GM19467 (cell line): Measurements from ENCODE around the gene SSNA1.

Experiments
- ATAC-seq: cut with Tn5 transposase; IDR thresholded peaks from one replicate; pipeline ENCODE4 v1.9.1; 2021; ENCODE audit warnings: mild to moderate bottlenecking, moderate library complexity; ENCODE audit not compliant: unreplicated experiment

SSNA1 gene

DNA sequence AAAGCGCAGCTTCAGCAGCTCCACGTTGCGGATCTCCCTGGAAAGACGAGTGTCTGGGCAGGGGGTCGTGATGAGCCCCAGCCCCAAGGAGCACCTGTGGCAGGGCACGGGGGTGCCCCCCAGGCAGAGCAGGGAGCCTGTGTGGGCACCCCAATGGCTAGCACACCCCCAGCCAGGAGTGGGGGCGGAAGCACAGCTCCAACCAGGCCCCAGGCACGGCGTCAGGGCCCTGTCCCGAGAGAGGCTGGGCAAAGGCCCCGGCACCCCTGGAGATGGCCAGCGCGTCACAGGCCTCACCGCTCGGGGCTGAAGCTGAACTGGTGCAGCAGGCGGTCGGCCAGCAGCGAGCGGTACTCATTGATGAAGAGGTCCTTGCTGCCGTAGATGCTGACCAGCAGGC lies 8.0 kb upstream of the SSNA1 start:
- no peak for ATAC-seq

DNA sequence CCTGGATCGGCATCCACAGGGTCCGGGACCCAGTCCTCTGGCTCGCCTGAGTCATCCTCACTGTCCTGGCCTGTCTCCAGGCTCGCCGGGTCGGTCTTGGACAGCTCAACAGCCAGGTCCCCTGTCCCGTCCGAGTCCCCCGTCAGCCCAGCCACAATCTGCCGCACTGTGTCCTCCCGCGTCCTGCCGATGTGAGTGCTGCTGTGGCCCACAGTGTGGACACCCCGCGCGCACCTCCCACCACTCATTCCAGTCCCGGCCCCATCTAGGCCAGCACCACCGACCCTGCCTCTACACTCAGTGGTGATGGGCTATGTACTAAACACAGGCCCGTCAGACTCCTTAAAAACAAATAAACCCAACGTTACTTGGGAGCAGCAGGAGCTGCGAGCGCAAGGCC lies 6.8 kb upstream of the SSNA1 start:
- ATAC-seq, result no peak

DNA sequence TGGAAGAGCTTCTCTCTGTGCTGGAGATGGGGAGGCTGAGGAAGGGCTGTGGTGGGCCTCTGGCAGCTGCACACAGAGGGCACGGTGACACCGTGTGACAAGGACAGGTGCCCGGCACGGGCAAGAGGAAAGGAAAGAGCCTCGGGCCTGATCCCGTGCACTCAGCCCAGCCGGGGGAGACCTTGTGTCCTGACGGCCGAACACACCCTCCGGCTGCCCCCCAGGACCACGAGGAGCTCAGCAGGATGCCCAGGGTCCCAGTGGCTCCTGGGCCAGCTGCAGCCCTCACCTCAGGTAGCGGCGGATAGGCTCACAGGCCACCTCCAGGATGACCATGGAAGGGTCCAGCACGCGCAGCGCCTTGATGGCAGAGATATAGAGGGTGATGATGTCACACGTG lies 5.6 kb upstream of the SSNA1 start:
- no peak for ATAC-seq

DNA sequence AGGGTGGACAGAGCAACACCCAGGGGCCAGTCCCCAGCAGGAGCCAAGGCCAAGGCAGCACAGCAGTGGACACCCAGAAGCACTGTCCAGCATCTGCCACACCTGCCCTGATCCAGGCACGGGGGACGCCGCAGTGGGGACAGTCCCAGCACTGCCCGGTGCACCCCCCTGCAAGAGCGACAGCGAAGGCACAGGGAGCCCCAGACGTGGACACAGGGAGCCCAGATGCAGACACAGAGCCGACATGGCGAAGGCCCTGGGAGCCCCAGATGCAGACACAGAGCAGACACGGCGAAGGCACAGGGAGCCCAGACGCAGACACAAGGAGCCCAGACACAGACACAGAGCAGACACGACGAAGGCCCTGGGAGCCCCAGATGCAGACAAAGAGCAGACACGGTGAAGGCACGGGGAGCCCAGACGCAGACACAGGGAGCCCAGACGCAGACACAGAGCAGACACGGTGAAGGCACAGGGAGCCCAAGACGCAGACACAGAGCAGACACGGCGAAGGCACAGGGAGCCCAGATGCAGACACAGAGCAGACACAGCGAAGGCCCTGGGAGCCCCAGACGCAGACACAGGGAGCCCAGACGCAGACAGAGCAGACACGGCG lies 4.4 kb upstream of the SSNA1 start:
- no peak for ATAC-seq

DNA sequence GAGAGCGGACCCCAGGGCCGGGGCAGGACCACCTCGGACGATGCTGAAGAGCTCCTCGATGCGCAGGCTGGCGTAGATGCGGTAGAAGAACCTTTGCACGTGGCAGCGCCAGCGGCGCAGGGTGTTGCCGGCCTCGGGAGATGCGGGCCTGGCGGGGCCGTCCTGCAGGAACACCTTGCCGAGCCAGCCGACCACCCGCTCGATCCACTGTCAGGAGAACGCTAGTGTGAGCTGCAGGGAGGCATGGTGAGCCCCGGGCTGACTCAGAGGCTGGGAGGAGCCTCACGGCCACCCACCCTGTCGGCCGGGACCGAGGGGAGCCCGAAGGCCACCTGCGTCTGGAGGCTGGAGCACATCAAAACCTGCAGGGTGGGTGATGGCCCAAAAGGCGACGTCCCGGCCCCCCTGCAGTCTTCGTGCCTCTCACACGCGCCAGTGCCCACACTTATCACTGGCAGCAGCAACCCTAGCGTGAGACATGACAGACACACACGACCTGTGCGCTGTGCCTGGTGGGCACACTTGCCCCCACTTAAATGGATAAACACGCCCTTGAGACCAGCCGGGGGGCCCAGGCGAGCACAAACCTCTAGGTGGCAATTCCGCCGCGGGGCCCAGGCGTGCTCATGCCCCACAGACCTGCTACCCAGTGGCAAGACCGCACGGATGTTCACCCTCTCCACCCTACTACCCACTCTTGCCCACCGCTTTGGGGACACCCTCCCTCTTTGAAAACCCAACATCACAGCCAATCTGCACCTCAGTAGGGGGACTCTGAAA lies 3.4 kb upstream of the SSNA1 start:
- ATAC-seq, result no peak

DNA sequence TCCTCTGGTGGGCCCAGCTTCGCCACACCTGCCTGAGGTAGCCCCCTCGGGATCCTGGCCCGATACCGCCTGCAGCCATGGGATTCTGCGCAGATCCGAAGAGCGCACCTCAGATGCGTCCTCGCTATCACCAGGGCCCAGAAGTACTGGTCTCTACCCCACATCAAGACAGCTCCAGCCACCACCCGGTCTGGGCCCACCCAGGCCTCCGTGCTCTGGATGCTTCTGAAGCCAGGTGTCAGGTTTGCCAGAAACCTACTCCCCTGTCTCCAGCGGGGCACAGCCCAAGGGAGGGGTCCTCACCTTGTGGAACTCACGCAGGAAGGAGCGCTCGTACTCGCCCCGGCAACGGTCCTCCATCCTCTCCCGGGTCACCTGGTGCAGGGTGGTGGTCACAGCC lies 2.6 kb upstream of the SSNA1 start:
- ATAC-seq, result no peak

DNA sequence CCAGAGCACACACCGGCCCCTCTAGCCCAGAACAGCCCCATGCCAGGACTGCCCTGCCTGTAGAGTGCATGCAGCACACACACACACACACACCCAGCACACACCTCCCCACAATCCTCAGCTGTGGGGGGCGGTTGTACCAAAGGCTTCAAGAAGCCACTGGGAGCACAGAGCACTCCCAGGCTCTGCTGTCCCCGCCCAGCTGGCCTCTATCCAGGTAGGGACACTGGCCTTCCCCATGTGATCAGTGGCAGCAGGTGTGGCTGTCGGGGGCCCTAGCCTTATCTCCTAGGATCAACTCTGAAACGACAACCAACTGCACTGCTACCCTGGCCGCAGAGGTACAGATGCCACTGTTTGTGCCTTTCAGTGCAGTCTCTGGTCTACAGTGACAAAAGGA lies 2.1 kb upstream of the SSNA1 start:
- ATAC-seq, result no peak

DNA sequence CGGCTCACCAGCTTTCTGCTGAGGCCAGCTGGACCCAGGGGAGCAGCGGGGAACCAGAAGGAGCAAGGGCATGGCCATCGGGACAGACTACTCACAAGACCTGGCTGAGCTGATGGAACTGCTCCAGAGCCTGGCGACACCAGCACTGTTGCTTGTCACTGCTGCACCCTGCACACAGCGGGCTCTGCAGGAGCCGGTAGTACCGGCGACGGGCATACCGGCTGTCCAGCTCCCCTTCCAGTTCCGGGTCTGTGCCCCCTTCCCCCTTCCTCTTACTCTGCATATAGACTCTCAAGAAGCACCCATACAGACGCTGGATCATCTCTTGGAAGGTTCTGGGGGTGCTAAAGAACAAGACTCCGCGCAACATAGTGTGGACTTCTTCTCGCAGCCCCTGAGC lies 1.1 kb upstream of the SSNA1 start:
- ATAC-seq, result no peak

DNA sequence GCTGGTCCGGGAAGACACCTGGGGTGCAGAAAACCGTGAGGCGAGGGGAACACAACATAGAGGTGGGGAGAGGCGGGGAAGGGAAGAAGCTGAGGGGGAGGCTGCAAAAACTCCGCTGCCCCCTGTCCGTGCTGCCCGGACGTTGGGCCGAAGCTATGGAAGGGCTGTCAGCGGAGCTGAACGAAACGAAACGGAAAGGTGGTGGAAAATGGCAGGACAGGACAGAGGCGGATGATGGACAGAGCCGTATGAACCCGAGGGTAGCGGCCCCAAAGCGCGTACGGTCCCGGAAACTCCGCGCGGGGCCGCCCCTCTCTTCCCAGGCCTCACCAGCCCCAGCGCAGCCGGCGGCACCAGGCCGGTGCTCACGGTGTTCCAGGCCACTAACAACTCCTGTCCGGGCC lies 388 bp upstream of the SSNA1 start:
- no peak for ATAC-seq

DNA sequence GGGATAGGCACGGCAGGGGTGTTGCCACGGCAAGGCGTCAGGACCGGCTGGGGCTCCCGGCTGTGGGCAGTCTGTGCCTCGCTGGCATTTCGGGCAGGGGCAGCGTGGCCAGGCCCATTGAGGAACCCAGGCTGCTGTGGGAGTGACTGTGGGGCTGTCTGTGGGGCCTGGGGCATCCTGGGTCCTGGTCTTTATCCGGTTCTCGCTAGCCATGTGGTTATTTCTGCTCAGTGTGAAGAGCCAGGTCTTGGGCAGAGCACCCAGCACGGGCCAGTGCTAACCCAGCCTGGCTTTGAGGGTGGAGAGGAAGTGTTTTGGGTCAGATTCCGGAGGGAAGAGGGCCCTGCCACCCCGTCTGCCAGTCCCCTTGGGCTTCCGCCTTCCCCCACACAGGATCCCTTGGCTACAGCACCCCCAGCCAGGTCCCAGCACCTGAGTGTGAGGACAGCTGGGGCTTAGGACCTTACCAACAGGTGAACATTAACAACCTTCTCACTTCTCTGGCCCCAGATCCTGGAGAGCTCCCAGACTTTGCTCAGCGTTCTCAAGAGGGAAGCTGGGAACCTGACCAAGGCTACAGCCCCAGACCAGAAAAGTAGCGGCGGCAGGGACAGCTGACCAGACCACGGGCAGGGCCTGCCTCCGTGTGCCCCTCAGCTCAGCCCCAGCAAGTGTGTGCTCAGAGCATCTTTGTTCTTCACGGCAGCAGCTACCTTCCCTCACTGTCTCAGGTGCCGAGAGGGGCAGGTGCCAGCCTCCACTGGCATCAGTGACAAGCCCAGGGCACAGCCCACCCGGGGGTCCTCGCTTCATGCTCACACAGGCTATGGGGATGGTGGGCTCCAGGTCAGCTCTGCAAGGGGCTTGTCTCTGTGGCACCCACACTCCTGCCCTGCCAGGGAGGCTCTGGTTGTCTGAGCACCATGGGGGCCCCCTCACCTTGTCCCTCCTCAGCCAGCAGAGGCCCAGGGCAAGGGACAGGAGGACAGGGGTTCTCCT lies 1.1 kb downstream of the SSNA1 start:
- ATAC-seq, result no peak

DNA sequence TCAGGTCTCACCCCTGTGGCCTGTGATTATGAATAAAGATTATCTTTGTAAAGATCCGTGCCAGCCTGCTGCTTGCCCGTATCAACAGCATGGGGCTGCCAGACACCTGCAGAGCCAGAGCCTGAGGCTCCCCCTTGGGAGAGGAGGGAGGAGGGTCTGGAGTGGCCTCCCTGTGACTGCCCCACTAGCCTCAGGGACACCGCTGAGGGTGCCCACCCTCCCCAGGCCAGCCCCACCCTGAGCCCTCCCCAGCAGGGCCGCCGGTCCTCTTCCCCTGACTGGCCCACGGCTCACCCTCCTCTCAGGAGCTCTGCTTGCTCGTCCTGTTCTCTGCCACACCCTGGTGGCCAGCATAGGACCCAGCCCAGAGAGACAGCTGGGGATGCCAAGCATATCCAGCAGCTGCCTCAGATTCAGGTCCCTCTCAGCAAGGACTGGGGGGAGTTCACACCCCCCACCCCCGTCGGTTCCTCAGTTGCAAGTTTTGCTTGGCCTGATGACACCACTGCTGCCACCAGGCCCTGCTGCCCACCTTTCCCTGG lies 1.9 kb downstream of the SSNA1 start:
- no peak for ATAC-seq

DNA sequence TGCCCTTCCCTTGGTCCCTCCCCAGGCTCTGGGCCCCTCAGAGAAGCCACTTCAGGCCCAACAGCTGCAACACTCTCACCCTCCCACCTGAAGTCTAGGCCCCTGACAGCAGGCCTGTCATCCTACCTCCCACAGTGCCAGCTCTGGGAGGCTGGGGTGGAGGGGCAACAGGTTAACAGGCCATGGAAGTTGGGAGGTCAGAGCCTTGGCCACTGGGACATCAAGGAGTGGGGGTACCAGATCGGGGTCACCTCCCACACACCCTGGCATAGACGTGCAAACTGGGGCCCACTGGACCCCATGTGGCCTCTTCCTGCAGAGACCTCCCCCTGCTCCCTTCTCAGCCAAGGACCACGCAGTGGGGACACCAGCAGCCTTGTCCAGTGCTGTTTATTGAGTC lies 2.8 kb downstream of the SSNA1 start:
- no peak for ATAC-seq

DNA sequence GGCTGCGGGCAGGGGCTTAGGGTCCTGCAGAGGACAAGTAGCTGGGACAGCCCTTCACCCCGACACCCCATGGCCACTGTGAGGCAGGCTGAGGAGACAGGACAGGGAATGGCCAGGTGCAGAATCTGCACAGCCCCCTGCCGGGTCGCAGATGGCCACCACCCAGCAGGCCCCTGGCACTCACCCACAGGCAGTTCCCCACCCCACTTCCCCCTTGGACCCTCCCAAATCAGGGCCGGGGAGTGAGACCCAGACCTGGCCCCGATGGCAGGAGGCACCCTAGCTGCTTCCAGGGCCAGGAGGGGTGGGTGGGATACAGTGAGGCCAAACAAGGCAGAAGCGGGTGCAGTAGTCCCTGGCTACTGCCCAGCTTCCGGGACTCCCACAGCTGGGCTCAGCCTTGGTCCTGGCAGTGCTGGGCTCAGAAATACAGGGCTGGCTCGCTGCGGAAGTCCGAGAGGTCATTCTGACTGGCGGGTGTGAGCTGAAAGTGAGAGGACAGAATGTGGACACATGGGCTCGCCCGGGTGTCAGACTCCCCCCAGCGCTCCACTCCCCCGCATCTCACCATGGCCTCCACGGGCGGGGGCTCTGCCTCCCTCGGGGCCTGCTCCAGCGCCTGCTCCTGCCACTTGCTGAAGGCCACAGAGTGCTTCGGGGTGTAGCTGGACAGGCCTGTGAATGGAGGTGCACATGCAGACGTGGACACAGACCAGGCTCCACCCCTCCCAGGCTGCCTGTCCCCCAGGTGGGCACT lies 3.4 kb downstream of the SSNA1 start:
- ATAC-seq, result no peak

DNA sequence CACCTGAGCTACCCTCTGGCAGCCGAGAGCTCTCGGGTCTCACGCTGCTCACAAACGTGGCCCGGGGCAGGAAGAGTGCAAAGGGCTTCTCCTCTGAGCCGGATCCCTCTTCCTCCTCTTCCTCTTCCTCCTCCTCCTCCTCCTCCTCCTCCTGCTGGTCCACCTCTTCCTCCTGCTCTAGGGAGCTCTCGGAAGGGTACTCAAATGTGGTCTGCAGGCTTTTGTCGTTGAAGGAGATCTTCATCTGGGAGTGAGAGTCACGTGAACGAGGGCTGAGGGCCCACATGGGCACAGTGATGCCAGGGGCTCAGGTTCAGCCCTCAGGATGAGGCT lies 3.9 kb downstream of the SSNA1 start:
- ATAC-seq, result no peak

DNA sequence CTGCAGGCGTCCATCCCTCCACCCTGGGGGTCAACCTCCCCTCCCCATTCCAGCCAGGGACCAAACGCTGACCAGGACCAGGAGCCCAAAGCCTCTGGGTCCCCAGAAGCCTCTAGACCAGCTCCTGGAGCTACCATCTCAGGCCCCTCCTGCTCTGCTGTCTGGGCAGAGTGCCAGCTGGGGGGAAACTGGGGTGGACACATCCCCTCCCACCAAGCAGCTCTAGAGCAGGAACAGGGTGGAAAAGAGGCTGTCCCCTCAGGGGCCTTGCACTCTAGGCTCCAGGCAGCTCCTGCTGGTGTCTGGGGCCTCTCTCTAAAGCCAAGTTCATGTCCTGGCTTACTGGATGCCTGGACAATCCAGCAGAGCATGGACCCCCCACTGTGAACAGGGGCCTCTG lies 4.4 kb downstream of the SSNA1 start:
- no peak for ATAC-seq

DNA sequence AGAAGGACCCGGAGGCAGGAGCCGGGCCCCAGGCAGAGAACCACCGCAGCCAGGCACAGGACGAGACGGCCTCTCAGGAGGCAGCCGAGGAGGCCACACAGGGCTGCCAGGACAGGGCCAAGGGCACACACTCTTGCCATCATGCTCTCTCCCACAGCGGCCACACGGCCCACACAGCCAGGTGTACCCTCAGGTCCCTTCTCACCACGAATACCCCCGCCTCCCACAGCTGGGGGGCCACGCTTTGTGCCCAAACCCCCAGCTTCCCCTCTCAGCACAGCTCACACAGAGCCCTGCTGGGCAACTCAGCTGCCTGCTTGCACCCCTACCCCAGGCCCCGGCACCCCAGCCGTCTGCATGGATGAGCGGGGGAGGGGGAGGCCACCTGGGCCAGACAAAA lies 5.3 kb downstream of the SSNA1 start:
- ATAC-seq, result no peak

DNA sequence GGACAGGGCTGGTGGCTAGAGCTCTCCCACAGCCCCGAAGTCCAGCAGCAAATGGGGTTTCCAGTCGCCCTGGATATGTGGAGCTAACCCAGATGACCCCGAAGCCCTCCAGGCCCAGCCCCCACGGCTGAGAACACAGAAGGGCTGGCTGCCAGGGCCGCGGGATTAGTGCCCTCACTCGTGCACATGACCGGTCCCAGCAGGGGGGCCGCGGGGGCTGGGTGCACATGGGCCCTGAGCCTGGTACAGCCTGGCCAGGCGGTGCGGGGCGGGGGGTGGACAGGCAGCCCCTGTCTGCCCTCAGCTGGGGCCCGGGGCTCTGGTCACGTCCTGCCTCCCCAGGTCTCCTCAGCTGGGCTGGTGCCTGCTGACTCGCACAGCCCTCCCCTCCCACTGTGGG lies 5.9 kb downstream of the SSNA1 start:
- no peak for ATAC-seq

DNA sequence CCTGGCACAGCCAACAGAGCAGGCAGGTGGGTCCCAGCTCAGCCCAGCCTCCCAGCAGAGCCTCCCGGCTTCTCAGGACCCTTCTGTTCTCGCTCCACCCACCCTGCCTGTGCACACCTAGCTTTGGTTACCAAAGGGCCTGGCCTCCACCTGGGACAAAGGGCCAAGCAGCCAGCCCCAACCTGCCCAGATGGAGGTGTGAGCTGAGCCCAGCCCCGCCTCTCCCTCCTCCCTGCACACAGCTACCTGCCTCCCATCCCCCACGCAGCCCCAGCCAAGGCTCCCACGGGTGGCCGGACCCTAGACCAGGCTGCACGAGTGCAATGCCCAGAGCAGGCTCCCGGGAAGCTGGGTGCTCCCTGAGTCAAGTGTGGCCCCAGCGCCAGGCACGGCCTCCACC lies 6.4 kb downstream of the SSNA1 start:
- ATAC-seq, result no peak

DNA sequence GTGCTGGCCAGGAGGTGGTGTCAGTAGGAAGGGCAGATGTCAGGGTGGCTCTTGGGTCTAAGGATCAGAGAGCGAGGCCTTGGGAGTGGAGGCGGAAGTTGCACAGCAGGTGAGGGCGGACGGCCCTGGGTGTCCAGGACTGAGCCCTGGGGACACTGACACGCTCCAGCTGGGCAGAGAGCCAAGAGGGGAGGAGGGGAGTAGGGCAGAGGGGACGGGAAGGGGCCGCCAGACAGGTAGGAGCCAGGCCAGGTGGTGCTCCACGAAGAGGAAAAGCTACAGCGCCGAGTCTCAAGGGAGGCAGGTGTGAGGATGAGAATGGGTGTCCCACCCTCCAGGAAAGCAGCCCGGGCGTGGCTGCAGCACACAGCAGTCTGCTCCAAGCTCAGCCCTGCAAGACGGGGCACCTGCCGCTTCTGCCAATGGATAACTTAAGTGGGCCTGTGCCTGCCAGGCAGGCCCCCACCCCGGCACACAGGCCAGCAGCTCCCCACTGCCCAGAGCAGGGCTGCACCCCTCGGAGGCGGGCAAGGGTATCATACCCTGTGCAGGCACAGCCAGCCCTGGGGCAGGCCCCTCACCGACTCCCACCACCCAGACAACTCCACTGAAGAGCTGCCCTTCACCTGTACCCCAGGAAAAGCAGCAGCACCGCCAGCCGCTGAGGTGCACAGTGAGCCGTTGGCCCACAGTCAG lies 7.2 kb downstream of the SSNA1 start:
- no peak for ATAC-seq
